Osteoblast (primary cell): Measurements from ENCODE around the gene PRR20E. TPM values are rescaled to one million over a fixed set of nuclear protein-coding genes. Genes with fewer than 3 reads are reported as not detected.
"Not testable (repeated sequence)": the region's sequence is repeated elsewhere in the genome, so short reads cannot be mapped to it uniquely, and the experiment has no call there.

Experiments used
- DNase-seq: peaks from one replicate; pipeline ENCODE4 v3.0.0; 2011; ENCODE audit warnings: low spot score, mixed read lengths; ENCODE audit not compliant: insufficient read length; ENCODE audit errors: missing footprints
- H2AFZ ChIP-seq: 2 replicates; pipeline ENCODE4 v1.6.0; 2011; ENCODE audit warnings: mild to moderate bottlenecking, low read length
- H3K27ac ChIP-seq: 2 replicates; pipeline ENCODE4 v1.5.1; 2011; ENCODE audit warnings: mild to moderate bottlenecking, low read depth, low read length, moderate library complexity
- H3K27me3 ChIP-seq: 2 replicates; pipeline ENCODE4 v1.6.0; 2012; ENCODE audit warnings: mild to moderate bottlenecking, control low read depth, inconsistent platforms, low read length, moderate library complexity; ENCODE audit not compliant: insufficient read depth
- H3K36me3 ChIP-seq: 2 replicates; pipeline ENCODE4 v1.5.1; 2011; ENCODE audit warnings: mild to moderate bottlenecking, low read length, control low read depth, moderate library complexity; ENCODE audit not compliant: insufficient read depth
- H3K4me1 ChIP-seq: 2 replicates; pipeline ENCODE4 v1.5.1; 2011; ENCODE audit warnings: mild to moderate bottlenecking, low read length, control low read depth, moderate library complexity; ENCODE audit not compliant: insufficient read depth
- H3K4me2 ChIP-seq: 2 replicates; pipeline ENCODE4 v1.6.0; 2011; ENCODE audit warnings: mild to moderate bottlenecking, low read length; ENCODE audit not compliant: insufficient read depth
- H3K4me3 ChIP-seq: fragments of 200-600 bp; sonication (generic); 3 replicates; pipeline ENCODE4 v1.5.1; 2012; ENCODE audit warnings: mild to moderate bottlenecking, low read length, inconsistent platforms; ENCODE audit not compliant: insufficient read depth
- H3K79me2 ChIP-seq: 2 replicates; pipeline ENCODE4 v1.6.0; 2012; ENCODE audit warnings: mild to moderate bottlenecking, low read length, control low read depth, inconsistent platforms; ENCODE audit not compliant: insufficient read depth
- H3K9me3 ChIP-seq: 2 replicates; pipeline ENCODE4 v1.5.1; 2011; ENCODE audit warnings: low read depth, low read length, control low read depth
- H4K20me1 ChIP-seq: 2 replicates; pipeline ENCODE4 v1.6.0; 2012; ENCODE audit warnings: mild to moderate bottlenecking, low read length, control low read depth; ENCODE audit not compliant: insufficient read depth
- CTCF ChIP-seq: IDR thresholded peaks from 2 replicates; pipeline ENCODE4 v1.5.1; 2011; ENCODE audit warnings: mild to moderate bottlenecking, low read depth, low read length, moderate library complexity; ENCODE audit errors: extremely low read depth
- total RNA-seq: library from RNA; depleted of rRNA; stranded (reverse); fragments of >200 nt; gene quantifications from 2 replicates; pipeline ENCODE4 v1.2.3, GENCODE V29; 2012

Gene PRR20E
- total RNA-seq, 1 donor = not detected

DNA sequence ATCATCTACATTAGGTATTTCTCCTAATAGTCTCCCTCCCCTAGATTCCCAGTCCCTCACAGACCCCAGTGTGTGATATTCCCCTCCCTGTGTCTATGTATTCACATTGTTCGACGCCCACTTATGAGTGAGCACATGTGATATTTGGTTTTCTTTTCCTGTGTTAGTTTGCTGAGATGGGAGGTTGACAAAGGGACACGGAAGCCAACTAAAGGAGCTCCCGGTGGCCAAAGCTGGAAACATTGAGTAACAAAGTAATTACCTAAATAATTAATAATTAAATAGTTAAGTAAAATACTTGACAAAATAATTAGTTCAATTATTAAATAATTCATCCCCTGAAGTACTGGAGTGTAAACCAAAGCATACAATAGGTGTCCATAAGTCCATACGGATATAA is 28.0 kb upstream of the PRR20E start:
- Histone ChIP-seq H3K27ac (no peak overlapping the region), H4K20me1 (no peaks in the 10 kb centered on the region), H3K4me2 (no peak overlapping the region), H3K4me1 (no peaks in the 10 kb centered on the region), H3K79me2 (no peaks in the 10 kb centered on the region), H3K4me3 (no peak overlapping the region), H2AFZ (no peak overlapping the region), H3K9me3 (no peaks in the 10 kb centered on the region), H3K36me3 (no peaks in the 10 kb centered on the region), H3K27me3 (no peaks in the 10 kb centered on the region)
- no peak for TF ChIP-seq CTCF
- peak; percentile 44 for DNase-seq

- not testable (repeated sequence) for H3K4me3 ChIP-seq, H3K4me1 ChIP-seq, H3K9me3 ChIP-seq, H3K36me3 ChIP-seq, H3K27ac ChIP-seq, H3K27me3 ChIP-seq, H3K79me2 ChIP-seq, H3K4me2 ChIP-seq, H4K20me1 ChIP-seq, H2AFZ ChIP-seq, DNase-seq
Observed at GRCh38 chr13:57139781-57140180, 27.2 kb upstream of the PRR20E start.

GRCh38 chr13:57140235-57140968 is 26.6 kb upstream of the PRR20E start, which contains the start of gene PRR20A:
TSS of gene PRR20A (plus strand) at chr13:57140918. CDS start at chr13:57141305, 387 bp downstream.
- H3K9me3 ChIP-seq, H3K4me1 ChIP-seq, H3K27me3 ChIP-seq, H4K20me1 ChIP-seq, H3K4me2 ChIP-seq, H3K79me2 ChIP-seq, H3K36me3 ChIP-seq, H2AFZ ChIP-seq, H3K27ac ChIP-seq, DNase-seq, H3K4me3 ChIP-seq: not testable (repeated sequence)

GRCh38 chr13:57147188-57147587 is 19.8 kb upstream of the PRR20E start, which contains the start of gene PRR20B:
TSS of gene PRR20B (plus strand) at chr13:57147488. CDS start at chr13:57147875, 387 bp downstream.
- not testable (repeated sequence) for H3K79me2 ChIP-seq, H3K4me1 ChIP-seq, H3K9me3 ChIP-seq, H3K27me3 ChIP-seq, H2AFZ ChIP-seq, H3K27ac ChIP-seq, H3K36me3 ChIP-seq, DNase-seq, H3K4me2 ChIP-seq, H4K20me1 ChIP-seq, H3K4me3 ChIP-seq

DNA sequence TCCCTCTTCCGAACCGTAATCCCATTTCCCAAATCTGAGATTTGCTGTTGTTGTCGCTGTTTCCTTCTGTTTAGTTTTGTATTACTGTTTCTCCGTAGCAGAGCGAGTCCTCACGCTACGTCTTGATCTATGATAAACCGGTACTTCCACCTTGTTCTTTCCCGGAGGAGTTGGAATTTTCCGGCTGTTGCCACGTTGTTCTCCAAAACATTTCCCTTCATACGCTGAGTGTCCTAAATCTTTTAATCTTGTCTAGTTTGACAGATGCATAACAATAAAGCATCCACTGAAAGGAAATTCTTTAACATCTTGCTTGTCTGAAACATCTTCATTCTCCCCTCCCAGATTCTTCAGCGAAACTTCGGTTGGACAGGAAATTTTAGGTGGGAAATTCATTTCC is 18.9 kb upstream of the PRR20E start:
- H4K20me1 ChIP-seq, DNase-seq, H3K4me1 ChIP-seq, H3K27ac ChIP-seq, H3K4me2 ChIP-seq, H3K27me3 ChIP-seq, H2AFZ ChIP-seq, H3K36me3 ChIP-seq, H3K9me3 ChIP-seq, H3K4me3 ChIP-seq, H3K79me2 ChIP-seq: not testable (repeated sequence)

DNA sequence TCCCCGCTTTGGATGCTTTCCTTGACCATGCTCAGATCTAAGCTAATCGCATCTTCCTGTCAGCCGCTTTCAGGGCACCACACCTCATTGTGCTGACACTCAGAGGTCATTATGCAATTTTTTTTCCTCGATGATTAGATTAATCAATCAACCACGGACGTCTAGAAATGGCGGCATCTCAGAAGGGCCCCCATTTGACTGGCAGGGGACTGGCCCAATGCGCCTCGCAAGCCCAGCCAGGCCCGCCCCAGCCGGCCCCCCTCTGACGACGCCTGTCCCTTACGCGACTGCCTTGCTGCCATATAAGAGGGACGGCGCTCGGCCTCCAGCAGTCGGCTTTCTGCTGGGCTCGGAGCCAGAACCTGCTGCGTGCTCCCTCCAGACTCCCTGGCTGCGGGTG is 13.2 kb upstream of the PRR20E start, which contains the start of gene PRR20C:
TSS of gene PRR20C (plus strand) at position 301 of the 400 bp plus-strand sequence. CDS start 387 bp downstream, outside the sequence.
- H3K4me2 ChIP-seq = not testable (repeated sequence)

DNA sequence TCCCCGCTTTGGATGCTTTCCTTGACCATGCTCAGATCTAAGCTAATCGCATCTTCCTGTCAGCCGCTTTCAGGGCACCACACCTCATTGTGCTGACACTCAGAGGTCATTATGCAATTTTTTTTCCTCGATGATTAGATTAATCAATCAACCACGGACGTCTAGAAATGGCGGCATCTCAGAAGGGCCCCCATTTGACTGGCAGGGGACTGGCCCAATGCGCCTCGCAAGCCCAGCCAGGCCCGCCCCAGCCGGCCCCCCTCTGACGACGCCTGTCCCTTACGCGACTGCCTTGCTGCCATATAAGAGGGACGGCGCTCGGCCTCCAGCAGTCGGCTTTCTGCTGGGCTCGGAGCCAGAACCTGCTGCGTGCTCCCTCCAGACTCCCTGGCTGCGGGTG is 6.7 kb upstream of the PRR20E start, which contains the start of gene PRR20D:
TSS of gene PRR20D (plus strand) at position 301 of the 400 bp plus-strand sequence. CDS start 387 bp downstream, outside the sequence.
- H3K27ac ChIP-seq, H3K4me1 ChIP-seq, H2AFZ ChIP-seq, H4K20me1 ChIP-seq, H3K27me3 ChIP-seq, DNase-seq, H3K4me2 ChIP-seq, H3K79me2 ChIP-seq, H3K9me3 ChIP-seq, H3K36me3 ChIP-seq, H3K4me3 ChIP-seq: not testable (repeated sequence)

More for the DNA sequence above, 13.2 kb upstream of the PRR20E start, which contains the start of gene PRR20C:
- not testable (repeated sequence) for H2AFZ ChIP-seq, H3K27ac ChIP-seq, H3K79me2 ChIP-seq, H3K4me1 ChIP-seq, H3K36me3 ChIP-seq, H3K4me3 ChIP-seq, H4K20me1 ChIP-seq, H3K9me3 ChIP-seq, H3K27me3 ChIP-seq, DNase-seq
